GM19395 (cell line): ENCODE measurements around the gene SPATA45.

Experiments
- ATAC-seq: cut with Tn5 transposase; IDR thresholded peaks from one replicate; pipeline ENCODE4 v1.9.1; 2021; ENCODE audit warnings: mild to moderate bottlenecking, moderate library complexity; ENCODE audit not compliant: unreplicated experiment

Gene SPATA45

GRCh38 chr1:212782422-212783154 is 64.9 kb downstream of the SPATA45 start:
- no peak for ATAC-seq

- no peak for ATAC-seq
Measured at GRCh38 chr1:212781225-212781624, 66.2 kb downstream of the SPATA45 start.

GRCh38 chr1:212780759-212781158 is 66.7 kb downstream of the SPATA45 start:
- ATAC-seq = no peak
